Pons (tissue), 1 donor: ENCODE data around the gene HNRNPM.
"Not testable (repeated sequence)": the region's sequence is repeated elsewhere in the genome, so short reads cannot be mapped to it uniquely, and the experiment has no call there.

Source experiments
- DNase-seq: peaks from one replicate; pipeline ENCODE4 v3.0.0-alpha.2; 2016; ENCODE audit warnings: low spot score

Gene HNRNPM

GRCh38 chr19:8426283-8426682 lies 18.5 kb upstream of the HNRNPM start:
- DNase-seq = no peak

- no peak for DNase-seq
These were observed 15.7 kb upstream of the HNRNPM start for GRCh38 chr19:8429044-8429443.

- no peak for DNase-seq
These were observed 14.9 kb upstream of the HNRNPM start for GRCh38 chr19:8429826-8430225.

- no peak for DNase-seq
These were observed 14.1 kb upstream of the HNRNPM start for GRCh38 chr19:8430650-8431049.

DNA sequence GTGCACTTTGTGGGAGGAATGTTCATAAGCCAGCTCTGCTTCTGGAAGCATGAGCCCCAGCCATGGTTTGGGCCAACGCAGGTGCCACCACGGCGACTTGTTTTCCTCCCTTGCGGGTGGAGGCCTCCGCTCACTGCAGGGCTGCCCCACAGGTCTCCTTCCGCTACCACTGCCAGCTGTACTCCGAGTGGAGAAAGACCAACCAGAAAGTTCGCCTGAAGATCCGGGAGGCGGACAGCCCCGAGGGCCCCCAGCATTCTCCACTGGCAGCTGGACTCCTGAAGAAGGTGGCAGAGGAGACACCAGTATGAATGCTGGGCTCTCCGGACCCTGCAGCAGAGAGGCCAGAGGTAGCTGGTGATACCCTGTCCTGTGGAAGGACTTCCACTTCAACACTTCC lies 6.5 kb upstream of the HNRNPM start:
- DNase-seq = no peak

DNA sequence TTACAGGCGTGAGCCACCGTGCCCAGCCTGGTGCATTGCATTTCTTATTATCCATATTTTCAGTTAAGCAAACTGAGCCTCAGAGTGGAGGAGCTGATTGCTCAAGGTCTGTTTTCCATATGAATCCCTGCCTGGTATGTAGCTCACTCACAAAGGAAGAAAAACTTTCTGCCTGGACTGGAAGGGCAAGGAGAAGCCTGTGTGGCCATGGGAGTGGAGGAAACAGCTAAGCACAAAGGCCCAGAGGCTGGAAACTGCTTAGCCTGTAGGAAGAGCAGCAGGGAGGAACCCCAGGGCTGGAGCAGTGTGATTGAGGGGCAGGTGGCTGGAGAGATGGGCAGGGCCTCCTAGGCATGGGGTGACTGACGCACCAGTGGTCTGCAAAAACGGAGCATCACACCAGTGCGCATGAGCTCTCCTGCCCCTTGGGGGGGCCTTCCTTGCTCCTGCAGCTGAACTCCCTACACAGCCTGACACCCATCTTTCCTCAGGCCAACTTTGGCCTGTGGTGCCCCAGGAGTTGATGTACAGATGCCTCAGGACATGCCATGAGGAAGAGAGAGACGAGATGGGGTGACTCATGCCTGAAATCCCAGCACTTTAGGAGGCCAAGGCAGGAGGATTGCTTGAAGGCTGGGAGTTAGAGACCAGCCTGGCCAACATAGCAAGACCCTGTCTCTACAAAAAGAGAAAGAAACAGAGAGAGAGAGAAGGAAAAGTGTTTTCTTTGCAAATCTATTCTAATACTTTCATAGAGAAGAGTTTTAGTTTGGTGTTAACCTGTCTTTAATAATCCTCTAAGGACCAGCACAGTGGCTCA lies 2.8 kb upstream of the HNRNPM start:
- no peak for DNase-seq

DNA sequence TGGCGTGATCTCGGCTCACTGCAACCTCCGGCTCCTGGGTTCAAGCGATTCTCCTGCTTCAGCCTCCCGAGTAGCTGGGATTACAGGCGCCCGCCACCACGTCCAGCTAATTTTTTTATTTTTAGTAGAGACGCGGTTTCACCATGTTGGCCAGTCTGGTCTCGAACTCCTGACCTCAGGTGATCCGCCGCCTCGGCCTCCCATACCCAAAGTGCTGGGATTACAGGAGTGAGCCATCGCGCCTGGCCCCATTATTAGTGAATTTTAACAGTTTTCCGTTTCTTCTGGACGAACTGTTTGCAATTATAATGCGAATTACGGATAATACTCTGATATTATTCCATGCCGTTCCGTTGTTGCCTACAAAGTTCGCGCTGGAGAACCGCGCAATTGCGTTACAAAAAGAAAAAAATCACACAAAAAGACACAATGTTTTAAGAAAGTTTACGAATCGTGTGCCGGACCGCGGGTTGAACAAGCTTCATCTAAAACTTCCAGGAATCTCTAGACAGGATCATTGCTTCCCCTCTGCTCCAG lies 567 bp upstream of the HNRNPM start:
- DNase-seq = not testable (repeated sequence)

DNA sequence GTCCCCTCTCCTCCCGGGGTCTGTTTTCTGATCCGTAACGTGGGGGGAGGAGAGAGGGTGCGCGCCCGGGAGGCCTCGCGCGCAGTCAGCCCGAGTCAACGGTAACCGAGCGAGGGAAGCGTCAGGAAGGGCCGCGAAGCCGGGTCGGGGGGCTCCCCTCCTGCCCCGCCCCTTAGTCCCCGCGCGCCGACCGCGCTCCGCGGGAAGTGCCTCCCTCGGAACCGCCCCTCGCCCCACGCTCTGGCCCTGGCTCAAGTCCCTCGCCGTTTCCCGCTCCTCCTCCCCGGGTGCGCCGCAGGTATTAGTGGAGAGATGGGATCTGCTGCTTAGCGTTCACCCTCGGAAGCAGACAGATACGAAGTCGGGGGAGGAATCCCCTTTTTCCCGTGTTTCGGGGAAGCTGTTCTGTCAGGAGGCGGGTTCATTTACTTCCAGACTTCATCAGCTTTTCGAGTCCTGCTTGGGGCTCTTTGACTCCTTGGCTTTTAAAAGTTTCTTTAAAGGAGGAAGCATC lies 770 bp downstream of the HNRNPM start:
- DNase-seq = no peak

GRCh38 chr19:8446061-8446709 lies 1.4 kb downstream of the HNRNPM start:
- no peak for DNase-seq

DNA sequence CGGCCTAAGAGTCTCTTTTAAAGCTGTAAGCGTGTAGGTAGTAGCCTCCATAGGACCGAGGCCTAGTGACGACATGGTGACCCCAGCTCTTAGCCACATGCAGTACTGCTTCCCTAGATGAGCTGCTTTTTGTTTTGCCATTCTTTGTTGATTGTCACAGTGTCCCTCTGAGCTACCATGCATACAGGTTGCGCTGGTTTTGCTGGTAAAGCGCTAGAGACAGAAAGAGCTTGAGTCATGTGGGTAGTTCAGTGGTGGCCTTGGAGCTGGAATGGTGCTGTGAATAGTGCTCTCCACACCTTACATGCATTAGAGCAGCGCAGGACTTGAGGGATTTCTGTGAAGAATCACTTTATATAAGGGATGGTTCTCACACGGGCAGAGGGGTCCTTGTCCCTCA lies 5.1 kb downstream of the HNRNPM start:
- DNase-seq = no peak

DNA sequence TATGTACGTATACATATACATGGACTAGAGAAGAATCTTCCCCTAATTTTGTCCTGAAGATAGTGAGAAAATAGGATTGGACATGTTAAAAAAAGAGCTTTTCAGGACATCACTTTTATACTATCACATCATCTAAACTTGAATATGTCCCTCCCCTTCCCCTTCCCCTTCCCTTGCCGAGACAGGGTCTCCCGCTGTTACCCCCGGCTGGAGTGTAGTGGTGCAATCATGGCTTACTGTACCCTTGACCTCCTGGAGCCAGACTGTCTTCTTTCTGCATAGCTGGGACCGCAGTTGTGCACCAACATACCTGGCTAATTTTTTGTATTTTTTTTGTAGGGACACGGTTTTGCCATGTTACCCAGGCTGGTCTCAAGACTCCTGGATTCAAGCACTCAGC lies 6.6 kb downstream of the HNRNPM start:
- no peak for DNase-seq

- DNase-seq = no peak
These were observed 7.1 kb downstream of the HNRNPM start for GRCh38 chr19:8451885-8452284.

GRCh38 chr19:8452446-8453123 lies 7.8 kb downstream of the HNRNPM start:
- no peak for DNase-seq

- no peak for DNase-seq
These were observed 8.8 kb downstream of the HNRNPM start for GRCh38 chr19:8453616-8454015.

DNA sequence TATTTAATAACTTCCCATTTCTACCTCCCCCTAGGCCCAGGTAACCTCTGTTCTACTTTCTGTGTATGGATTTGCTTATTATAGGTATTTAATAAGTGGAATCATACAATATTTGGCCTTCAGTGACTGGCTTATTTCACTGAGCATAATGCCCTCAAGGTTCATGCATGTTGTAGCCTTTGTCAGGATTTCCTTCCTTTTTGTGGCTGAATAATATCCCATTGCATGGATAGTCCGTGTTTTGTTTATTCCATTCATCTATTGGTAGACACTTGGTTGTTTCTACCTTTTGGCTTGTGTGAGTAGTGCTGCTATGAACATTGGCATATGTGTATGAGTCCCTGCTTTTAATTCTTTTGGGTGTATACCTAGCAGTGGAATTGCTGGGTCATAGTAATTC lies 9.4 kb downstream of the HNRNPM start:
- DNase-seq = no peak

DNA sequence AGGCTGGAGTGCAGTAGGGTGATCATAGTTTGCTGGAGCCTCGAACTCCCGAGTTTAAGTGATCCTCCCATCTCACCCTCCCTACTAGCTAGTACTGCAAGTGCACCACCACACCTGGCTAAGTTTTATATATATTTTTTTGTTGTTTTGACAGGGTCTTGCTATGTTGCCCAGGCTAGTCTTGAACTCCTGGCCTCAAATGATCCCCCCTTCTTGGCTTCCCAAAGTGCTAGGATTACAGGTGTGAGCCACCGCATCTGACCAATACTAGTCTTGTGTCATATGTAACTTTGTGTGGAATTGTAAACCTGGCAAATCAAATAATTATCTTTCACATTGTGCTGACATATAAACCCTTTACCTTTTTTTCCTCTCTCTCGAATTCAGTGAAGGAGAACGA lies 10.2 kb downstream of the HNRNPM start:
- DNase-seq = no peak

GRCh38 chr19:8456064-8456463 lies 11.3 kb downstream of the HNRNPM start:
- DNase-seq = no peak

- no peak for DNase-seq
These were observed 12.4 kb downstream of the HNRNPM start for GRCh38 chr19:8457209-8457608.

DNA sequence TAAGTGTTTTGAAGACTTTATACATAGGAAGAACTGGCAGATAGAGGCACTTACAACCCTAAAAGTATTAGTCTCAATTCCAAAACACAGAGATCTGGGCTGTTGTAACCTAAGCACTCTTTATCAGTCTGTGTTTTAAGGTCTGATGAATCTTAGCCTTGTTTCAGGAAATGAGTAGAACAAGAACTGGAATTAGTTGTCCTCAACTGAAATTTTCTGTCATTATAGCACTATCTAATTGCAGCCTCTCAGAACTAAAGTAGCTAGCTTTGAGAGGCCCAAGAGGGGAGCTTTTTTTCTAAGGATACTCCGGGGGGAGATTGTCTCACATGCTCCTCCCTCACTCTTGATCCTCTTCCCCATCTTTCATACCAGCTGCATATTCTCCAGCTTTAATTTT lies 13.1 kb downstream of the HNRNPM start:
- DNase-seq = no peak

DNA sequence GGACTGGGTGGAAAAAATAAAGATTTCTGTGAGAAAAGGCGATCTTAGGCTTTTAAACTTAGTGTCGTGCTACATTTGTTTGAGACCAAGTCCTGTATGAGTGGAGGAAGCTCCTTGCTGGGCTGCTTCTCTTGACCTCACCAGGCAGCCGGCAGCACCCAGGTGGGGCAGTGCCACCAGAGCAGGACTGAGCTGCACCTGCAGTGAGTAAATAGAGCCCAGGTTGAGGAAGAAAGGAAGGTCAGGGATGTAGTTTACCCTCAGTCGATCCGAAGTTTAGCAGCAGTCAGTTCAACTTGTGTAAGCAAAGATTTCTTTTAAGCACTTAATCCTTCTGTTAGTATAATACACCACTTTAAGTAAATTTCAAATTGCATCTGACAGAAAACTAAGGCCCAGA lies 13.6 kb downstream of the HNRNPM start:
- DNase-seq = no peak

DNA sequence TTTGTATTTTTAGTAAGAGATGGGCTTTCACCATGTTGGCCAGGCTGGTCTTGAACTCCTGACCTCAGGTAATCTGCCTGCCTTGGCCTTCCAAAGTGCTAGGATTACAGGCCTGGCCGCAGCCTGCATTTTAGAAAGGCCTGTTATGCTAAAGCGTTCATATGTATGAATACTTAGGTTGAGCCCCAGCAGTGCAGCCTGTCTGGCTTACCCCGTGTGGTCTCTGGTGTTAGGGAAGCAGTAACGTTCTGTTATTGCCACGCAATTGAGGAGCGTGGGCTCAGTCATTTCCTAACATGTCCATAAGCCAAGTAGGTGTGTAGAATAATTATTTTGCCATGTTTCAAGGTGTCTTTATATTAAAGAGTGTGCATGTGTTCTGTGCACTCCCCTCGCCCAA lies 14.3 kb downstream of the HNRNPM start:
- DNase-seq = no peak

- DNase-seq = no peak
These were observed 14.9 kb downstream of the HNRNPM start for GRCh38 chr19:8459520-8460270.
